ENCODE data around the gene MAGEE1. TPM values are rescaled to one million over a fixed set of nuclear protein-coding genes. Genes with fewer than 3 reads are reported as not detected.

MAGEE1 gene
- total RNA-seq, 1 donor from 2014 or later: 0.53 TPM

- H3K36me3 ChIP-seq (ENCODE audit: control insufficient read depth, insufficient read depth, low read length): no peaks in the 10 kb centered on the region
- FAIRE-seq (no peak), DNase-seq (ENCODE audit: low read depth) (peak; percentile 1)
These were observed 5.7 kb downstream of the MAGEE1 start for GRCh38 chrX:76433219-76433618.

GRCh38 chrX:76434103-76434741 is 6.7 kb downstream of the MAGEE1 start:
- FAIRE-seq (no peak), DNase-seq (ENCODE audit: low read depth) (no peak)
- no peak for TF ChIP-seq CTCF (IDR thresholded peaks at IDR 0.05; ENCODE audit: insufficient read depth, low read length, severe bottlenecking)
- no peaks in the 10 kb centered on the region for H3K36me3 ChIP-seq (ENCODE audit: control insufficient read depth, insufficient read depth, low read length)
- no peak overlapping the region for H3K4me3 ChIP-seq (ENCODE audit: low read depth, low read length)
- no peaks in the 10 kb centered on the region for H3K27me3 ChIP-seq (ENCODE audit: control insufficient read depth, insufficient read depth, low read length)

More at GRCh38 chrX:76433219-76433618, 5.7 kb downstream of the MAGEE1 start:
- no peak for TF ChIP-seq CTCF (IDR thresholded peaks at IDR 0.05; ENCODE audit: insufficient read depth, low read length, severe bottlenecking)
- H3K27me3 ChIP-seq (ENCODE audit: control insufficient read depth, insufficient read depth, low read length): no peaks in the 10 kb centered on the region
- no peak overlapping the region for H3K4me3 ChIP-seq (ENCODE audit: low read depth, low read length)

- no peak for FAIRE-seq
- no peak for TF ChIP-seq CTCF (IDR thresholded peaks at IDR 0.05; ENCODE audit: insufficient read depth, low read length, severe bottlenecking)
- Histone ChIP-seq H3K36me3 (ENCODE audit: control insufficient read depth, insufficient read depth, low read length) (no peaks in the 10 kb centered on the region), H3K27me3 (ENCODE audit: control insufficient read depth, insufficient read depth, low read length) (no peaks in the 10 kb centered on the region), H3K4me3 (ENCODE audit: low read depth, low read length) (no peak overlapping the region)
- no peak for DNase-seq (ENCODE audit: low read depth)
These were observed 11.7 kb downstream of the MAGEE1 start for GRCh38 chrX:76439188-76439587.

GRCh38 chrX:76453737-76454406 is 26.4 kb downstream of the MAGEE1 start:
- H3K36me3 ChIP-seq (ENCODE audit: control insufficient read depth, insufficient read depth, low read length): no peaks in the 10 kb centered on the region
- FAIRE-seq (no peak), DNase-seq (ENCODE audit: low read depth) (no peak)
- H3K4me3 ChIP-seq (ENCODE audit: low read depth, low read length): no peak overlapping the region
- no peaks in the 10 kb centered on the region for H3K27me3 ChIP-seq (ENCODE audit: control insufficient read depth, insufficient read depth, low read length)
- TF ChIP-seq CTCF (IDR thresholded peaks at IDR 0.05; ENCODE audit: insufficient read depth, low read length, severe bottlenecking): no peak

GRCh38 chrX:76454456-76454927 is 27.0 kb downstream of the MAGEE1 start:
- Histone ChIP-seq H3K4me3 (ENCODE audit: low read depth, low read length) (no peak overlapping the region), H3K36me3 (ENCODE audit: control insufficient read depth, insufficient read depth, low read length) (no peaks in the 10 kb centered on the region), H3K27me3 (ENCODE audit: control insufficient read depth, insufficient read depth, low read length) (no peaks in the 10 kb centered on the region)
- FAIRE-seq (no peak), DNase-seq (ENCODE audit: low read depth) (peak; percentile 13)
- peak; percentile 55 for TF ChIP-seq CTCF (IDR thresholded peaks at IDR 0.05; ENCODE audit: insufficient read depth, low read length, severe bottlenecking)

Data from bronchial epithelial cell (primary cell).